DND-41 (cell line): ENCODE measurements around the gene RFESD.

Experiments used
- ATAC-seq: fragments of 200-7000 bp; cut with Tn5 transposase; 3 replicates; pipeline ENCODE4 v1.9.1; 2021; ENCODE audit warnings: low read depth; ENCODE audit not compliant: insufficient read depth
- DNase-seq: peaks from one replicate; pipeline ENCODE4 v3.0.0-alpha.2; 2020
- H2AFZ ChIP-seq: 2 replicates; pipeline ENCODE4 v1.6.0; 2012; ENCODE audit warnings: low read depth, low read length
- H3K27ac ChIP-seq: 2 replicates; pipeline ENCODE4 v1.5.1; 2012; ENCODE audit warnings: low read length, inconsistent platforms
- H3K27me3 ChIP-seq: fragments of 200-600 bp; sonication (generic); 2 replicates; pipeline ENCODE4 v1.6.0; 2012; ENCODE audit warnings: low read length, mild to moderate bottlenecking, inconsistent platforms; ENCODE audit not compliant: insufficient read depth, poor library complexity
- H3K36me3 ChIP-seq: 2 replicates; pipeline ENCODE4 v1.5.1; 2012; ENCODE audit warnings: low read length, inconsistent platforms; ENCODE audit not compliant: insufficient read depth
- H3K4me1 ChIP-seq: 2 replicates; pipeline ENCODE4 v1.5.1; 2012; ENCODE audit warnings: mild to moderate bottlenecking, low read length; ENCODE audit not compliant: insufficient read depth
- H3K4me2 ChIP-seq: 2 replicates; pipeline ENCODE4 v1.6.0; 2012; ENCODE audit warnings: mild to moderate bottlenecking, moderate library complexity, low read length, inconsistent platforms; ENCODE audit not compliant: insufficient read depth
- H3K4me3 ChIP-seq, 2 experiments: fragments of 200-600 bp in 1 of 2; shearing (Covaris generic) in 1 of 2; 2 replicates each; pipeline ENCODE4 v1.5.1; 2012 to 2016; ENCODE audit warnings: inconsistent platforms in 2 of 2, low read length in 2 of 2, mild to moderate bottlenecking in 2 of 2, low read depth in 1 of 2, moderate library complexity in 1 of 2
- H3K79me2 ChIP-seq: 2 replicates; pipeline ENCODE4 v1.6.0; 2012; ENCODE audit warnings: low read length, inconsistent platforms; ENCODE audit not compliant: insufficient read depth
- H3K9ac ChIP-seq: 2 replicates; pipeline ENCODE4 v1.6.0; 2012; ENCODE audit warnings: low read depth, mild to moderate bottlenecking, inconsistent platforms, low read length, moderate library complexity
- H3K9me3 ChIP-seq: 2 replicates; pipeline ENCODE4 v1.5.1; 2012; ENCODE audit warnings: low read length, moderate library complexity, mild to moderate bottlenecking, inconsistent platforms; ENCODE audit not compliant: insufficient read depth, severe bottlenecking
- H4K20me1 ChIP-seq: 2 replicates; pipeline ENCODE4 v1.6.0; 2012; ENCODE audit warnings: low read length; ENCODE audit not compliant: insufficient read depth
- CTCF ChIP-seq: IDR thresholded peaks from 2 replicates; pipeline ENCODE4 v1.5.1; 2012; ENCODE audit warnings: borderline replicate concordance, low read length, moderate library complexity, mild to moderate bottlenecking; ENCODE audit not compliant: poor library complexity, severe bottlenecking; ENCODE audit errors: extremely low read depth
- EZH2 ChIP-seq: IDR thresholded peaks from 3 replicates; pipeline ENCODE4 v1.6.1; 2012; ENCODE audit warnings: borderline replicate concordance, low read depth, mild to moderate bottlenecking, moderate library complexity, low read length, inconsistent platforms; ENCODE audit not compliant: severe bottlenecking

The RFESD gene

GRCh38 chr5:95649842-95650620 lies 3.5 kb downstream of the RFESD start:
- Histone ChIP-seq H3K4me2 (no peak overlapping the region), H3K4me3 (no peak overlapping the region), H3K27ac (no peak overlapping the region), H3K36me3 (no peaks in the 10 kb centered on the region), H2AFZ (no peak overlapping the region), H3K9ac (no peak overlapping the region), H3K79me2 (no peaks in the 10 kb centered on the region), H4K20me1 (no peaks in the 10 kb centered on the region), H3K9me3 (no peaks in the 10 kb centered on the region), H3K4me1 (peaks cover 33% of the 10 kb centered on the region), H3K27me3 (no peaks in the 10 kb centered on the region)
- ATAC-seq (no peak), DNase-seq (no peak)
- TF ChIP-seq CTCF (no peak), EZH2 (no peak)

- Histone ChIP-seq H3K27me3 (no peaks in the 10 kb centered on the region), H2AFZ (no peak overlapping the region), H4K20me1 (no peaks in the 10 kb centered on the region), H3K4me3 (no peak overlapping the region), H3K9ac (no peak overlapping the region), H3K9me3 (no peaks in the 10 kb centered on the region), H3K27ac (no peak overlapping the region), H3K36me3 (no peaks in the 10 kb centered on the region), H3K79me2 (no peaks in the 10 kb centered on the region), H3K4me2 (no peak overlapping the region), H3K4me1 (peaks cover 15% of the 10 kb centered on the region)
- ATAC-seq (no peak), DNase-seq (no peak)
- TF ChIP-seq CTCF, result no peak
- no peak for TF ChIP-seq EZH2
Observed at GRCh38 chr5:95652849-95653248, 6.3 kb downstream of the RFESD start.

GRCh38 chr5:95654196-95654595 lies 7.6 kb downstream of the RFESD start:
- no peak overlapping the region for H3K9ac ChIP-seq
- no peaks in the 10 kb centered on the region for H4K20me1 ChIP-seq
- peaks cover 7% of the 10 kb centered on the region; the same call in 1 of the 2 replicates for H3K4me1 ChIP-seq
- no peaks in the 10 kb centered on the region for H3K27me3 ChIP-seq
- H3K4me3 ChIP-seq, result no peak overlapping the region
- DNase-seq (no peak), ATAC-seq (no peak)
- H3K9me3 ChIP-seq, result no peaks in the 10 kb centered on the region
- no peaks in the 10 kb centered on the region for H3K36me3 ChIP-seq
- TF ChIP-seq EZH2 (no peak), CTCF (no peak)
- H3K4me2 ChIP-seq, result no peak overlapping the region
- no peak overlapping the region for H2AFZ ChIP-seq
- H3K27ac ChIP-seq, result no peak overlapping the region
- no peaks in the 10 kb centered on the region for H3K79me2 ChIP-seq
